DOHH2 (cell line): ENCODE measurements around the gene PHGDH.

Experiments
- CTCF ChIP-seq: fragments of 200-600 bp; sonication (generic); IDR thresholded peaks from one replicate; pipeline ENCODE4 v1.5.1; 2014; ENCODE audit warnings: antibody characterized with exemption, mild to moderate bottlenecking, low read depth, low read length; ENCODE audit not compliant: poor library complexity, severe bottlenecking
- EZH2phosphoT487 ChIP-seq: fragments of 200-600 bp; sonication (generic); IDR thresholded peaks from 2 replicates; pipeline ENCODE4 v1.6.1; 2017; ENCODE audit warnings: borderline replicate concordance, mild to moderate bottlenecking, antibody characterized with exemption, low read length, moderate library complexity, mixed read lengths

- TF ChIP-seq CTCF = no peak
- TF ChIP-seq EZH2phosphoT487 = no peak
Observed at GRCh38 chr1:119700326-119700725, 11.4 kb upstream of the PHGDH start.
